GM18519 (cell line): ENCODE data around the gene RHBDL2.
"Not testable (repeated sequence)": the region's sequence is repeated elsewhere in the genome, so short reads cannot be mapped to it uniquely, and the experiment has no call there.

Experiments used
- ATAC-seq: cut with Tn5 transposase; IDR thresholded peaks from one replicate; pipeline ENCODE4 v1.9.1; 2021; ENCODE audit warnings: mild to moderate bottlenecking, moderate library complexity; ENCODE audit not compliant: unreplicated experiment, low FRiP score

Gene RHBDL2

DNA sequence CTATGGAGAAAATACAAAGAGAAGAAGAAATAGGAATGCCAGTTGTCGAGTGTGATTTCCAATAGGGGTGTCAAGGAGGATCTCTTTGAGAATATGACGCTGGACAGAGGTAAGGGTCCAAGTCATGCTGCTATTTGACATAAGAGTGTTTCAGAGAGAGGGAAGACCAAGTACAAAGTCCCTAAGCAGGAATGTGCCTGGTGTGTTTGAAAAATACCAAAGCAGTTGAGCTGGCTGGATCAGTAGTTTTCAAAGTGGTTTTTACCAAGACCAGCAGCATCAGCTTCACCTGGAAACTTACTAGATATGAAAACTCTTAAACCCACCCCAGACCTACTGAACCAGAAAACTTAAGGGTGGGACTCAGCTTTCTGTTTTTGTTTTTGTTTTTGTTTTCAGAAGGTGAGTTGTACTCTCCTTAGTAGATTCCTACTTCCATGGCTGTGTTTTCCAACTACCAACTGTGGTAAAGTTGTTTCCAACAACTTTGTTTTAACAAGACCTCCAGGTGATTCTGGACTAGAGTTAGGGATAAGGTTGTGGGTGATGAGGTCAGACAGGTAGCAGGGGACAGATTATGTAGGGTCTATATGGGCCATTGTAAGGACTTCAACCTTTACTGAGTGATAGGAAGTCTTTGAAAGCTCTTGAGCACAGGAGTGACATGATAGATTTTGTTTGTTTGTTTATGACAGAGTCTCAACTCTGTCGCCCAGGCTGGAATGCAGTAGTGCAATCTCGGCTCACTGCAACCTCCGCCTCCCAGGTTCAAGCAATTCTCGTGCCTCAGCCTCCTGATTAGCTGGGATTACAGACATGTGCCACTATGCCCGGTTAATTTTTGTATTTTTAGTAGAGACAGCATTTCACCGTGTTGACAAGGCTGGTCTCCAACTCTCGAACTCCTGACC, 53.0 kb downstream of the RHBDL2 start:
- no peak for ATAC-seq

- no peak for ATAC-seq
Observed at GRCh38 chr1:38885092-38885491, 56.5 kb downstream of the RHBDL2 start.

DNA sequence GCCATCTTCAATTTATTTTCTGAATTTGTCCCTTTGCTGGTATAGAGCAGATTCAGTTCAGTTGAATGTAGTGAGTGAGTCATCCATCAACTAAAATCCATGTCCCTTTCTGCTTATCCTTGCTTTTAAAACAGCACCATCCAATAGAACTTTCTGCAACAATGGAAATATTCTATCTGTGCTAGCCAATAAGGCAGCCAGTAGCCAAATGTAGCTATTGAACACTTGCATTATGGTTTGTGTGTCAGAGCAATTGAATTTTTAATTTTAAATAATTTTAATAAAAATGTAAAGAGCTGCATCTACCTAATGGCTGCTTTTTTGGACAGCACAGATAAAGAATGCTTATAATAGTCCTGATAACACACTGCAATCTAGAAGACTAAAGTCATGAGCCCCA, 60.1 kb downstream of the RHBDL2 start, which contains the start of gene GJA9:
Gene GJA9, minus strand, starts transcription at position 101 of the 400 bp plus-strand sequence. CDS start 5,489 bp downstream, outside the sequence.
- ATAC-seq, result no peak

- no peak for ATAC-seq
Observed at GRCh38 chr1:38875811-38876210, 65.8 kb downstream of the RHBDL2 start.

GRCh38 chr1:38873027-38873969, 68.3 kb downstream of the RHBDL2 start, which contains the start of gene MYCBP:
Gene MYCBP (minus strand): TSS chr1:38873348. CDS start chr1:38873305, 43 bp downstream.
- ATAC-seq, result peak; percentile 86

DNA sequence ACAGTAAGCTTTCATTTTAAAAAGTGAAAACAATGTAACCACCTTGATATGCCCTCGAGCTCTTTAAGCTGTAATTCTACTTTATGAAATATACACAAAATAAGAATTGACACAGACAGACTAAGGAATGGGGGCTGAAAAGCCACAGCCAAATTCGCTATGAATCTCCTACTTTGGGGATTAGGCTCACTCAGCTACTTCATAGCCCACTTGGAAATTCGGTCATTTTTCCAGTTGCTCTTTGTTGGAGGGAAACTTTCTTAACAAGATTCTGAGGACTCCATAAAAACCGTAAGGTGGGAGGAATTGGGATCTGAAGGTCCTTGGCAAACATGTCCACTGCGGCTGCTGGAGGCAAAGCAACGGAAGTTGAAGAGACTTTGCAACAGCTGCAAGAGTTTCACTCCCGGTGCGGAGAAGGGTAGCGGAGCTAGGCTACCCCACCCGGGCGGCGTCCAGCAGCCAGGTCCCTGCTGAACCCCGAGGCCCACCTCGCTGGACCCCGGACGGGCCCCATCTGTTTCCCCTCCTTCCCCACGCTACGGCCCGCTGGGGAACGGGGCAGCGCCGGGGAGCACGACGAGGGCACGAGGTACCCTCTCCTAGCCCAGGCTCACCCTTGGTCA, 69.1 kb downstream of the RHBDL2 start:
- ATAC-seq, result no peak

- ATAC-seq, result no peak
Observed at GRCh38 chr1:38870996-38871395, 70.6 kb downstream of the RHBDL2 start.

- ATAC-seq, result no peak
Observed at GRCh38 chr1:38867208-38867607, 74.4 kb downstream of the RHBDL2 start.

DNA sequence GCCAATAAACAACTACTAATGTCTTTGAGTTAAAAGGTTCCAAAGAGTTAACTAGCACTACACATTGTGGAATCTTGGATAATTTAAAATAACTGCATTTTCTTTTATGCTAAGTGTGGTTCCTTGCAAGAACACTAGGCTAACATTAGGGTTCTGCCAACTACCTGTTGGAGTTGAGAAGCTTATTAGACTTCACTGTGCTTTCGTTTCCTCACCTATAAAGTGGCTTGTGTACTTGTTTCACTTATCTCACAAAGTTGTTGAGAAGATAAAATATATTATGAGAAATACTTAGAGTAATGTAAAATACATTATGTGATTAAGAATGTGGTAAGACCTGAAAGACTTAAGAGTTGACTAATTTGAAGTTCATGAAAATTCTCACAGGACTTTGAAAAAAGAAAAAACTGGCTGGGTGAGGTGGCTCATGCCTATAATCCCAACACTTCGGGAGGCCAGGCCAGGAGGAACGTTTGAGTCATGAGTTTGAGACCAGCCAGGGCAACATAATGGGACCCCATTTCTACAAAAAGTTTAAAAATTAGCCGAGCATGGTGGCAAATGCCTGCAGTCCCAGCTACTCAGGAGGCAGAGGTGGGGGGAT, 76.4 kb downstream of the RHBDL2 start:
- no peak for ATAC-seq

DNA sequence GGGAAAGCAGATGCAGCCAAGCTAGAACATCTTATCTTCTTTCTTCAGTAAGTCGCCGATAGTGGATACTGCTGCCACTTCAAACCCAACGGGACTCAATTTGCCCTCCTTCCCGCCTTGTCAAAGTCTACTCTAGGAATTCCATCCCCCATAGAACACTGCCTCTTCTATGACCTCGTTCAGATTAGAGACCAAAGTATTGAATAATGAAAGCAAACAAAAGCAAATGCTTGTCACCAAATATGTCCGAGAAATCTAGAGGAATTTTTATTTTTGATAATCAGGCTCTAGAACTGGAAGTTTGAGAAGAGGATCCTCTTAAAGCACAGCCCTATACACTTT, 81.2 kb downstream of the RHBDL2 start:
- no peak for ATAC-seq

DNA sequence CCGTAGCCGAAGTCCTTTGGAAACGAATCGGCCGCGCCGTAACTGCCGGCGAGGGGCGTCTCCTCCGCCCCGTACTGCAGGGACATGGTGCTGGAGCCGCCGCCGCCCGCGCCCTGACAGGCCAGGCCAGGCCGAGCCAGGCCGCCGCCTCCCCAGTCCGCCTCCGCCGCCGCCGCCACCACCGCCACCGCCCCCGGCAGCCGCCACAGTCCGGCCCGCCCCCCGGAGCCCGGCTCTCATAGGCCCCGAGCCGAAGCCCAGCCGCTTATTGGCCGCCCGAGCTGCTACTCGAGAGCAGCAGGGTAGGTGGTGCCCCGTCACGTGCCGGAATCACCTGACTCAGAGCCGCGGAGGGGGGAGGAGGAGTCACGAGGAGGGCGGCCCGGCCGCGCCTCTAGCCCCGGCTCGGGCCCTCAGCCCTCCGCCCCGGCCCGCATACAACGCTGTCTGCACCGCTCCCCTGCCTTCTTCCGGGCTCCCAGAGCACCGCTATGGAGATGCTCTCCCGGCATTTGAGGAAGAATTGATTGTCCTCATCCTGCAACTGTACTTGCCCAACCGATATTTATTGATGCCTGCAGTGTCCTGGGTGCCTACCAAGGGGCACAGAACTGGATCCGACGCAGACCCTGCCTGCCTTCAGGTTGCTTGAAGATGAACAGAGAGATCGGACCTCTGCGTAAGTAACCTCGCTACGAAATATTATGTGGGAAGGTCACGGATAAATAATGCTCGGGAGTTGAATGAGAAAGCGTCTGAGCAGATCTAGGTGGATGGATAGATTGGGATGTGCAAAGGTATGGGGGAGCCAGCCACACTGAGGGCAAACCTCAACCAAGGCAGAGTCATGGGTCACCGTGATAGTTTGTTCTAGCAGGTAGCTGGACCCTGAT, 81.8 kb downstream of the RHBDL2 start, which contains the start of gene RRAGC:
Gene RRAGC, minus strand, starts transcription at position 212 of the 893 bp plus-strand sequence. Its CDS starts 126 bp downstream, at position 86.
- peak; percentile 71 for ATAC-seq

DNA sequence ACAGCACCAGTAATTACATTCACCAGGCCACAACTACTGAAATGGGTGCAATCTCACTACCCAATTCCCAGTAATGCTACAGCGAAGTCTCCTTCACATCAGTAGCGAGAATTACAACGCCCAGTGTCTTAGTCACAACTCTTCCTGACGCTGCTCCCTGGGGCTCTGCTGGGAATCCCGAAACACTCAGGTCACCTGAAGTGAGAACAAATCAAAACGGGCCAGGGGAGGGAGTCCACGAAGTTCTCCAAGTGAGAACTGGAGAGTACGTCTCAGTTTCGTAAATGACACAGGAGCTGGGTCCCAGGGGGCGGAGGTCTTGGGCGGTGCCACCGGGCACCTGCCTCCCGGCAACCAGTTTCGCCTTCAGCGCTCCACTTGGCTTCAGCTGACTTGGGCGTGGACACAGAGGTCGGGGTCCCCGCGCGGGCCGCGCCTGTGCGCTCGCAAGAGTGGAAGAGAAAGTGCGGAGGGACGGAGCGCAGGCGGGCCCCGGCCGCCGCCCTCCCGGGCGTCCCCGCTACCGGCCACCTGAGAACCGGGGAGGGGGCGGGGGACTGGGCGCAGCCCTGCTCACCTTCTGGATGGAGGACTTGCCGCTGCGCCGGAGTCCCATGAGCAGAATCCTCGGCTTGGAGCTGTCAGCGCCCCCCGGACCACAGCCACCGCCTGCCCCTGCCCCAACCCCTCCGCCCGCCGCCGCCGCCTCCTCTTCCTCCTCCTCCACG, 82.6 kb downstream of the RHBDL2 start:
- ATAC-seq, result peak; percentile 21

GRCh38 chr1:38852780-38853179, 88.8 kb downstream of the RHBDL2 start:
- no peak for ATAC-seq

DNA sequence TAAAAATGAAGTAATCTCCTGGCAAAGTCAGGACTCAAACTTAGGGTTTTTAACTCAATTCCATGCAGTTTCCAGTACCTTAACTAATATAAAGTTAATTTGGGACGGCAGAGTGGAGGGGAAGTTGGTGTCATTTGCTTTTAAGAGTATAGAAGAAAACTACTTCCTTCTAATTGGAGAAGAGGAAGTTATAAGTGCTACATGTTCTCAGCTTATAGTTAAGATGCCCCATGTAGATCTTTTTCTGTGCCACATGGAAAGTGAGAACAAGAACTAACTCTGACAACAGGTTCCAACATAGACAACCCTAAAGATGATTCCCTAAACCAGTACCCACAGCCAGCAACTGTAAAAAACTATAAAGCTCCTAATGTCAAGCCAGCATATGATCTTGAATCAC, 93.6 kb downstream of the RHBDL2 start:
- no peak for ATAC-seq

GRCh38 chr1:38846210-38846609, 95.4 kb downstream of the RHBDL2 start:
- no peak for ATAC-seq

GRCh38 chr1:38845088-38845487, 96.5 kb downstream of the RHBDL2 start:
- ATAC-seq, result not testable (repeated sequence)

- ATAC-seq, result no peak
Observed at GRCh38 chr1:38840281-38840680, 101.3 kb downstream of the RHBDL2 start.

- ATAC-seq, result no peak
Observed at GRCh38 chr1:38839363-38839762, 102.3 kb downstream of the RHBDL2 start.
